Prostate gland (tissue), 2 donors: Measurements from ENCODE around the gene AGAP9.

ENCODE experiments used
- POLR2A ChIP-seq: fragments of 450-650 bp; IDR thresholded peaks from one replicate; pipeline ENCODE4 v1.6.1; 2016; ENCODE audit warnings: antibody characterized with exemption, mild to moderate bottlenecking
- TF ChIP-seq, protein P1 (sequence below), 4 experiments: fragments of 200-600 bp in 2 of 4; fragments of 450-650 bp in 2 of 4; sonication (generic) in 2 of 4; IDR thresholded peaks; 1 replicate in 3 of 4; 2 replicates in 1 of 4; pipeline ENCODE4 v1.5.1; 2016 to 2019; ENCODE audit warnings: antibody characterized with exemption in 4 of 4, mild to moderate bottlenecking in 2 of 4, moderate library complexity in 2 of 4

DNA sequence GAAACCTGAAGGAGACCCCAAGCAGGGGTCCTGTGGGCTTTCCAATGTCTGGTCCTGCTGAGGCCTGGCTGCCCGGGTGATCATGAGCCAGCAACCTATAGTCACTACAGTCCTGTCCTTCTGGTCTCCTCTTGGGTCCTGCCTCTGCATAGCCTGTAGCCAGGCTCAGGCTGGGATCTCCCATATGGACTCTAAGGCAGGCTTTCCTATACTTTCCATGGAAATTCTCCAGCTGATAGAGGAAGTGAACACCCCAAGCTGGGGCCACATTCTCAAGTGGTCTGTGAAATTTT, 66.0 kb downstream of the AGAP9 start:
- no peak for TF ChIP-seq POLR2A
- TF ChIP-seq, protein P1, sequence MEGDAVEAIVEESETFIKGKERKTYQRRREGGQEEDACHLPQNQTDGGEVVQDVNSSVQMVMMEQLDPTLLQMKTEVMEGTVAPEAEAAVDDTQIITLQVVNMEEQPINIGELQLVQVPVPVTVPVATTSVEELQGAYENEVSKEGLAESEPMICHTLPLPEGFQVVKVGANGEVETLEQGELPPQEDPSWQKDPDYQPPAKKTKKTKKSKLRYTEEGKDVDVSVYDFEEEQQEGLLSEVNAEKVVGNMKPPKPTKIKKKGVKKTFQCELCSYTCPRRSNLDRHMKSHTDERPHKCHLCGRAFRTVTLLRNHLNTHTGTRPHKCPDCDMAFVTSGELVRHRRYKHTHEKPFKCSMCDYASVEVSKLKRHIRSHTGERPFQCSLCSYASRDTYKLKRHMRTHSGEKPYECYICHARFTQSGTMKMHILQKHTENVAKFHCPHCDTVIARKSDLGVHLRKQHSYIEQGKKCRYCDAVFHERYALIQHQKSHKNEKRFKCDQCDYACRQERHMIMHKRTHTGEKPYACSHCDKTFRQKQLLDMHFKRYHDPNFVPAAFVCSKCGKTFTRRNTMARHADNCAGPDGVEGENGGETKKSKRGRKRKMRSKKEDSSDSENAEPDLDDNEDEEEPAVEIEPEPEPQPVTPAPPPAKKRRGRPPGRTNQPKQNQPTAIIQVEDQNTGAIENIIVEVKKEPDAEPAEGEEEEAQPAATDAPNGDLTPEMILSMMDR (IDR thresholded peaks at IDR 0.05): no peak
